ENCODE results near the gene SDHB.

Gene SDHB

DNA sequence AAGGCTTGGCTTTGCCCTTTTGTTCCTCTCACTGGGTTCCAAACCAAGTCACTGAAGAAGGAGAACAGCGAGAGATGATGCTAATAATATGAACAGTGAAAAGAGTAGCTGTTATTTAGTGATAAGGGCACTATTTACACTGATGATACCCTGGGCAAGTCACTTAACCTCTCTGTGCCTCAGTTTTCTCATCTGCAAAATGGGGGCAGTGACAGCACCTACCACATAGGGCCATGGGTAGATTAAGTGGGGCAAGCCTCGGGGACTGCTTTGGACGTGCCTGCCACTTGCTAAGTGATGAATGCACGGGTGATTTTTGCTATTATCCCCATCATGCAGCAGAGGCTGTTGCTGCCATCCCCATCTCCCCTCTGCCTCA, 51.3 kb downstream of the SDHB start:
- no peak for TF ChIP-seq CTCF (IDR thresholded peaks at IDR 0.05; ENCODE audit: insufficient read depth, low read depth, low read length, missing control alignments)

DNA sequence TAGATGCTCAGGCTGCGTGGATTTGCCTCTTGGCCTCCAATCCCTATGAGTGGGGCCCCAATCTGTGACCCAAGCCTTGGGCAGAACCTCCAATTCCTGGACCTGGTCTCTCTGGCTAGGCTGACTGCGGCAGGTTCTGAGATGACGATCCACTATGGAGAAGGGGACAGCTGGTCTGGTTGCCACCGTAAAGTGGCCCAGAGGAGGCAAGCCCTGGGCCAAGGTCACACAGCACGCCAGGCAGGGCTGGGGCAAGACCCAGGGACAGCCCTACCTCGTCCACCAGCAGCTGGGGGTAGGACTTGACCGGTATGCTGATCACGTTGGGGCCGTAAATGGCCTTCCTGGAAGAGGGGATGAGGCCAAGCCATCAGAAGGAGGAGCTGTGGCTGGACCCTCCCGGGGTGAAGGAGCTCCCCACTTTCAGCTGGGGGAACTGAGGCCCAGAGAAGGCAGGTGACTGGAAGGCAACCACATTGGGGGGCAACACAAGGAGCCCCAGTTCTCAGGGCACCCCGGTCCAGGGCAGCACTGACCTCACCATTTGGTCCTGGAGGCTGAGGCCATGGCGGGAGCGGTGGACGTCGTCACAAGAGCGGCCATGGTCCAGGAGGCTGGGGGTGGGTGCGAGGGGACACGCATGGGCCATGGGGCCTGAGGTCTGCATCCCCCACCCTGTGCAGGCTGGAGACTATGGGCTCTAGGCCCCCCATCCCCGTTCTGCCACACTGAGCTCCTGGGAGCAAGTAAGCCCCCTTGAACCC, 51.9 kb downstream of the SDHB start:
- DNase-seq (ENCODE audit: low read depth), result no peak
- no peak overlapping the region for H3K4me3 ChIP-seq (ENCODE audit: low read length)
- no peak for TF ChIP-seq CTCF (IDR thresholded peaks at IDR 0.05; ENCODE audit: insufficient read depth, low read depth, low read length, missing control alignments)

More for the DNA sequence above, 51.3 kb downstream of the SDHB start:
- no peak overlapping the region for H3K4me3 ChIP-seq (ENCODE audit: low read length)
- no peak for DNase-seq (ENCODE audit: low read depth)

DNA sequence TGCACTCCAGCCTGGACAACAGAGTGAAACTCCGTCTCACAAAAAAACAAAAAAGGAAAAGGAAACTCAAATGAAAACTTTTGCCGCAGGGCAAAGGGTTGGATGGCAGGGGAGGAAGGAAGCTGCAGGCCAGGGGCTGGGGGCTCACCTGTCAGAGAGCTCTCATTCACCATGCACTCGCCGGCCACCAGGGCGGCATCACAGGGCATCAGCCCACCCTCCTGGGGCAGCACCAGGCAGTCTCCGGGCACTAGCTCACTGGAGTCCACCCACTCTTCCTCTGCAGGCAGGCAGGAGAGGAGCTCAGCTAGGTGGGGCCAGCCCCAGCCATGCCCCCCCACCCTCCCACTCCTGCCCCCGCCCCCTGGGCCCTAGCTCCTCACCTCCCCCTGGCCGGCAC, 54.0 kb downstream of the SDHB start:
- TF ChIP-seq CTCF (IDR thresholded peaks at IDR 0.05; ENCODE audit: insufficient read depth, low read depth, low read length, missing control alignments), result no peak
- no peak overlapping the region for H3K4me3 ChIP-seq (ENCODE audit: low read length)
- no peak for DNase-seq (ENCODE audit: low read depth)

- no peak for TF ChIP-seq CTCF (IDR thresholded peaks at IDR 0.05; ENCODE audit: insufficient read depth, low read depth, low read length, missing control alignments)
- peak; percentile 79 for DNase-seq (ENCODE audit: low read depth)
- H3K4me3 ChIP-seq (ENCODE audit: low read length), result no peak overlapping the region
These were observed 55.2 kb downstream of the SDHB start for GRCh38 chr1:16998589-16998988.

- H3K4me3 ChIP-seq (ENCODE audit: low read length), result no peak overlapping the region
- no peak for DNase-seq (ENCODE audit: low read depth)
- no peak for TF ChIP-seq CTCF (IDR thresholded peaks at IDR 0.05; ENCODE audit: insufficient read depth, low read depth, low read length, missing control alignments)
These were observed 57.0 kb downstream of the SDHB start for GRCh38 chr1:16996845-16997244.

GRCh38 chr1:16993521-16994038, 60.3 kb downstream of the SDHB start:
- no peak overlapping the region for H3K4me3 ChIP-seq (ENCODE audit: low read length)
- no peak for DNase-seq (ENCODE audit: low read depth)
- TF ChIP-seq CTCF (IDR thresholded peaks at IDR 0.05; ENCODE audit: insufficient read depth, low read depth, low read length, missing control alignments), result no peak

- TF ChIP-seq CTCF (IDR thresholded peaks at IDR 0.05; ENCODE audit: insufficient read depth, low read depth, low read length, missing control alignments), result no peak
- no peak for DNase-seq (ENCODE audit: low read depth)
- no peak overlapping the region for H3K4me3 ChIP-seq (ENCODE audit: low read length)
These were observed 61.2 kb downstream of the SDHB start for GRCh38 chr1:16992675-16993074.

All from epithelial cell of esophagus (primary cell).